Femur (tissue), 1 donor: ENCODE data around the gene RB1.
"Not testable (repeated sequence)": the region's sequence is repeated elsewhere in the genome, so short reads cannot be mapped to it uniquely, and the experiment has no call there.

Source experiments
- DNase-seq: peaks from one replicate; pipeline ENCODE4 v3.0.0-alpha.2; 2017

Gene RB1

GRCh38 chr13:48299591-48299990 lies 4.0 kb upstream of the RB1 start:
- no peak for DNase-seq

- DNase-seq, result no peak
Measured at GRCh38 chr13:48302871-48303358, 636 bp upstream of the RB1 start.

- DNase-seq, result peak; percentile 73
Measured at GRCh38 chr13:48304143-48304876, 759 bp downstream of the RB1 start.

- DNase-seq, result no peak
Measured at GRCh38 chr13:48311223-48311622, 7.7 kb downstream of the RB1 start.

- no peak for DNase-seq
Measured at GRCh38 chr13:48315969-48316650, 12.6 kb downstream of the RB1 start.

- DNase-seq, result no peak
Measured at GRCh38 chr13:48316826-48317510, 13.4 kb downstream of the RB1 start.

- peak; percentile 30 for DNase-seq
Measured at GRCh38 chr13:48317511-48318376, 14.2 kb downstream of the RB1 start.

- peak; percentile 26 for DNase-seq
Measured at GRCh38 chr13:48318377-48318811, 14.8 kb downstream of the RB1 start.

GRCh38 chr13:48318821-48319511 lies 15.4 kb downstream of the RB1 start:
- peak; percentile 57 for DNase-seq

- no peak for DNase-seq
Measured at GRCh38 chr13:48319531-48320398, 16.2 kb downstream of the RB1 start.

GRCh38 chr13:48320399-48320790 lies 16.8 kb downstream of the RB1 start:
- DNase-seq, result no peak

- no peak for DNase-seq
Measured at GRCh38 chr13:48320891-48321510, 17.4 kb downstream of the RB1 start.

- DNase-seq, result no peak
Measured at GRCh38 chr13:48322294-48322693, 18.7 kb downstream of the RB1 start.

GRCh38 chr13:48333976-48334375 lies 30.4 kb downstream of the RB1 start:
- DNase-seq, result no peak

GRCh38 chr13:48334534-48335127 lies 31.1 kb downstream of the RB1 start:
- DNase-seq, result no peak

- not testable (repeated sequence) for DNase-seq
Measured at GRCh38 chr13:48339198-48339597, 35.6 kb downstream of the RB1 start.

GRCh38 chr13:48344264-48344663 lies 40.7 kb downstream of the RB1 start:
- no peak for DNase-seq

GRCh38 chr13:48346583-48346982 lies 43.0 kb downstream of the RB1 start:
- DNase-seq, result no peak

GRCh38 chr13:48349525-48349924 lies 46.0 kb downstream of the RB1 start:
- no peak for DNase-seq

GRCh38 chr13:48353590-48353989 lies 50.0 kb downstream of the RB1 start:
- no peak for DNase-seq
